Measurements from ENCODE around the gene TWF2. TPM values are rescaled to one million over a fixed set of nuclear protein-coding genes. Genes with fewer than 3 reads are reported as not detected.

Gene TWF2
- total RNA-seq, 8 experiments from 2014 or later, result 19.8 to 49.3 (median 30.3) TPM

DNA sequence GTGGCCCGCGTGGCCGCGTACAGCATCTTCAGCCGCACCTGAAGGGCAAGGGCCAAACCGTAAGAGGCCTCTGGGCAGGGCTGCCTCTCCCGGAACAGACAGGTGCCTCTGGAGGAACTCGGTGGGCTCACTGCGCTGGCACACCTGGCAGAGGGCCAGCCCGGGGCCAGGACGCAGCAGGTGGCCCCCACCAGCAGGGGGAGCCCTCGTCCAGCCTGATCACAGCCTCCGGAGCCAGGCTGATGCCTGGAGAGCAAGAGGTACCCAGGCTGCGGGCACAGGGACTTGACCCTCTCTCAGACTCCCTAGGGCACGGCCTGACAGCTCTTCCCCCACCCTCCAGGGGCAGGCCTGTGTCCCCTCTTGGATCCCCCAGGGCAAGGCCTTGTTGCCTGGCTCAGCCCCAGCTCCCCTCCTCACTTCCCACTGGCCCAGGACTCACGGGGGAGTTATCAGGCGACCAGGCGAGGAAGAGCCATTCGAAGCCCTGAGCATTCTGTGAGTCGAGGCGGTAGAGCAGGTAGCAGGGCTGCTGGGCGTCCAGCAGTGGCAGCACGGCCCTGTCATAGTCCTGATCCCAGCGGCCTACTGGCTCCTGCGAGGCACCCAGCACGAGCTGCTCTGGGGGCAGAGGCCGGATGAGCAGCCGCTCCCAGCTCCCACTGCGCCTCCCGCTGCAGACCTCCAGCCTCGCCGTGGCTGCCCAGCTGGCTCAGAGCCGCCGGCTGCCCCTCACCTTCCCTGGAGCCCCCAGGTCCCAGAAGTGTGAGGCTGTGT lies 7.3 kb downstream of the TWF2 start:
- WGBS, 10 experiments, result 62 to 100% (median 90%) methylated on average over 4 to 15 of the region's 34 CpGs; no CpG with 5 or more reads in 6 of the 10 experiments
- no peak overlapping the region for H3K4me3 ChIP-seq
- in situ Hi-C loops (cut with MboI; ENCODE audit: low pct_unique_long_range_greater_than_20kb in 2 of 9, low sequenced_read_pairs in 9 of 9, unreplicated experiment in 9 of 9), result no loop called here
- H3K4me1 ChIP-seq (replicated peaks in 1 of 2), result peaks cover 5 to 9% of the 10 kb centered on the region in 2 donors
- ATAC-seq (replicated peaks in 6 of 8), result peak in 7 of 8 experiments; percentile 27 to 84 (median 42)
- H3K27ac ChIP-seq, result no peak overlapping the region

DNA sequence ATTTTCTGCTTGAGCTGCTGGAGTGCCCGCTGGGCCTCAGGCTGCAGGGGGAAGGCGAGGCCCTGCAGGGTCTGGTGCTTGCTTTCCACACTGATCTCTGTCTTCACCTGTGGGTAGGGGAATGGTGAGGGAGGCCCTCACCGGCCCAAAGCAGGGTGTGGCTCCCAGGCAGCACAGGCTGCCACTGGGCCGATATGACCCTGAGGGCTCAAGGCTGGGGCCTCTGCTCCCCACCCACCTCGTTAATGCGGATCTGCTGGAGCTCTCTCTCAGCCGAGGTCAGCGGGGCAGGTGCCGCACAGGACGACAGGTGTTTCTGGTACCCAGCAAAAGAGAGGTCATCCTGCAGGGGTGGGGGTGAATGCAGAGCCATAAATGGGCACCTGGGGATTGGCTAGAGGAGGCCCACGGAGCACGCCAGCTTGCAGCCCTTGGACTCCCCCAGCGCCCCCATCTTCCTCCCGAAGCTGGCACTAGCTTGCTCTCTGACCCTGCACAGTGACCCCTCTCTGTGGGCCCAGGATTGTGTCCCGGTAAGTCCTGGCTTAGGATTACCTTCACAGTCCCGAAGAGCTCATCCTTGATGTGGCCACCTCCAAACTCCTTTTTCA lies 8.0 kb downstream of the TWF2 start:
- Histone ChIP-seq H3K4me3 (no peak overlapping the region), H3K27ac (no peak overlapping the region), H3K4me1 (replicated peaks in 1 of 2) (peaks cover 0 to 3% of the 10 kb centered on the region in 2 donors)
- no peak for ATAC-seq (replicated peaks in 6 of 8)
- in situ Hi-C loops (cut with MboI; ENCODE audit: low pct_unique_long_range_greater_than_20kb in 2 of 9, low sequenced_read_pairs in 9 of 9, unreplicated experiment in 9 of 9), result no loop called here
- WGBS, 10 experiments, result 62 to 100% (median 91%) methylated on average over 1 to 8 of the region's 16 CpGs; no CpG with 5 or more reads in 6 of the 10 experiments

DNA sequence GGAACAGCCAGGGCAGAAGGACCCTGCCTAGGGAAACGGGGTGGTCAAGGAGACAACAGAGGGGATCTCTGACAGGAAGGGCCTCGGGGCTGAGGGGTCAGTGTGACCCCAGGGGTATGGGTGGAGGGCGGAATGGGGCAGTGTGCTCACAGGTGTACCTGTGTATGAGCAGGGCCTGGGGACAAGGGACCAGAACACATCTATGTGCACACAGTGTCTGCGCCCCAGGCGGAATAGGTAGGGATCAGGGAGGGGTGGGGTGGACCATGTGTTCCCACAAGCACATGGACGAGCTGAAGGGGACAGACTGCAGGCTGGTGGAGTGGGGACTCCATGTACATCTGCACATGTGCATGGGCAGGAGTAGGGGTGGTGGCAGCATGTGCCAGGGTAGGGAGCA lies 8.5 kb downstream of the TWF2 start:
- in situ Hi-C loops (cut with MboI; ENCODE audit: low pct_unique_long_range_greater_than_20kb in 2 of 9, low sequenced_read_pairs in 9 of 9, unreplicated experiment in 9 of 9), result no loop called here
- WGBS, 10 experiments, result 100% methylated on average over 2 of the region's 6 CpGs; no CpG with 5 or more reads in 9 of the 10 experiments

DNA sequence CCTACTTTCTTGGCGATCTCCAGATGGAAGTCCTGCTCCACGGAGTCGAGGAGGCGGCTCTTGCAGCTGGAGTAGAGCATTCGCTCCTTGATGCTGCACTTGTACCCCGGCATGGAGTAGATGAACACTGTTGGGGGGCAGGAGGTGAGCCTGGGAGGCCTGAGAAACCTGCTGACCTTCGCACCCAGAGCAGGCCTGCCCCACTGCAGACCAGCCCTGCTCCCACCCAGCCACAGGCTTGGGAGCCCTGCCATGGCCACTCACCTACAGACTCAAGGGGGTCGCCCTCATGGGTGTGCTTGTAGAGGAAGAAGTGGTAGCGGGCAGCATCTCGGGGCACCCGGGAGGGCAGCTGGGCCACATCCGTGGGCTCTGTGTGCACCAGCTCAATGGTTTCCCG lies 9.3 kb downstream of the TWF2 start:
- no peak overlapping the region for H3K4me3 ChIP-seq
- H3K27ac ChIP-seq, result no peak overlapping the region
- in situ Hi-C loops (cut with MboI; ENCODE audit: low pct_unique_long_range_greater_than_20kb in 2 of 9, low sequenced_read_pairs in 9 of 9, unreplicated experiment in 9 of 9), result no loop called here
- H3K4me1 ChIP-seq (replicated peaks in 1 of 2), result peaks cover 0 to 3% of the 10 kb centered on the region in 2 donors
- 85 to 94% (median 91%) methylated on average over 2 to 4 of the region's 13 CpGs; no CpG with 5 or more reads in 6 of the 10 experiments for WGBS, 10 experiments
- no peak for ATAC-seq (replicated peaks in 6 of 8)

More for the DNA sequence above, 8.5 kb downstream of the TWF2 start:
- ATAC-seq (replicated peaks in 6 of 8), result no peak
- Histone ChIP-seq H3K27ac (no peak overlapping the region), H3K4me1 (replicated peaks in 1 of 2) (peaks cover 0 to 3% of the 10 kb centered on the region in 2 donors), H3K4me3 (no peak overlapping the region)

DNA sequence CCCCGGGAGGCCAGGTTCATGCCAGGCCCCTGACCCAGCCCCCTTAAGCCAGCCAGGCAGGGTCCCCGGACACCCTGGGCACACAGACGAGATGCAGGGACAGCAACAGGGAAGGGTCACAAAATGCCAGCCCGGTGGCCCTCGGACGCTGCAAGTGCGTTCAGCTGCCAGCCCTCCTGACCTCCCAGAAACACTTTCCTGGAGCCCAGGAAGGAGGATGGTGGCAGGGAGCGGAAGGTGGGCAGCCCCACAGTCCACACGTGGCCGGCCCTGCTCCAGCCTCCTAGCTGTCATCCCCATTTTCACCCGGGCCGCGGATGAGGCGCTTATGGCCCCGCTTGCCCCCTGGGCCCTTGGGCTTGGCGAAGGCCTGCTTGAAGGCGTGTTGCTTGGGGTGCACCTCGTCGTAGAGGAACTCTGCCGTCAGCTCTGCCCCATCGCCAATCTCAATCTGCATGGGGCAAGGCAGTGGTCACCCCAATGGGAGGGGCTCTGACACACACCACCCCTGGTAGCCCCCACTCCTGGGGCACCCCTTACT lies 10.1 kb downstream of the TWF2 start:
- WGBS, 10 experiments, result 87 to 93% methylated on average over 3 of the region's 21 CpGs; no CpG with 5 or more reads in 8 of the 10 experiments
- no peak overlapping the region for H3K4me3 ChIP-seq
- in situ Hi-C loops (cut with MboI; ENCODE audit: low pct_unique_long_range_greater_than_20kb in 2 of 9, low sequenced_read_pairs in 9 of 9, unreplicated experiment in 9 of 9), result no loop called here
- H3K4me1 ChIP-seq (replicated peaks in 1 of 2), result peaks cover 0 to 3% of the 10 kb centered on the region in 2 donors
- no peak for ATAC-seq (replicated peaks in 6 of 8)
- no peak overlapping the region for H3K27ac ChIP-seq

DNA sequence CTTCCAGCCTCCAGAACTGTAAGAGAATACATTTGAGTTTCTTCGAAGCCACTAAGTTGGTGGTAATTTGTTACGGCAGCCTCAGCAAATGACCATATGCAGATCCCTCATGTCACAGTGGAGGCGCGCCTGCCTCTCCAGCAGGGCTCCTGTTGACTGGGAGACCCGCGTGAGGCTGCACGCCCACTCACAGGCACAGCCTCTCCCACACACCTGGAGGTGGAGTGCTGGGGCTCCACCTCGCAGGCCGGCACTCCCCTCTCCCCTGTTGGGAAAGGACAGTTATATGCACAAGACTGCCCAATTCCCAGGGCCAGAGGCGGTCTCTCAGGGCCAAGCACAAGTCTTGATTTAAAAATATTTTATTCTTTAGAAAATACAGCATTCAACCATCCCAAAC lies 10.7 kb downstream of the TWF2 start:
- H3K4me1 ChIP-seq (replicated peaks in 1 of 2), result peaks cover 0 to 3% of the 10 kb centered on the region in 2 donors
- no peak overlapping the region for H3K4me3 ChIP-seq
- no peak overlapping the region for H3K27ac ChIP-seq
- WGBS, 10 experiments, result 70 to 100% (median 75%) methylated on average over 1 to 4 of the region's 10 CpGs; no CpG with 5 or more reads in 7 of the 10 experiments
- in situ Hi-C loops (cut with MboI; ENCODE audit: low pct_unique_long_range_greater_than_20kb in 2 of 9, low sequenced_read_pairs in 9 of 9, unreplicated experiment in 9 of 9), result no loop called here
- ATAC-seq (replicated peaks in 6 of 8), result no peak

DNA sequence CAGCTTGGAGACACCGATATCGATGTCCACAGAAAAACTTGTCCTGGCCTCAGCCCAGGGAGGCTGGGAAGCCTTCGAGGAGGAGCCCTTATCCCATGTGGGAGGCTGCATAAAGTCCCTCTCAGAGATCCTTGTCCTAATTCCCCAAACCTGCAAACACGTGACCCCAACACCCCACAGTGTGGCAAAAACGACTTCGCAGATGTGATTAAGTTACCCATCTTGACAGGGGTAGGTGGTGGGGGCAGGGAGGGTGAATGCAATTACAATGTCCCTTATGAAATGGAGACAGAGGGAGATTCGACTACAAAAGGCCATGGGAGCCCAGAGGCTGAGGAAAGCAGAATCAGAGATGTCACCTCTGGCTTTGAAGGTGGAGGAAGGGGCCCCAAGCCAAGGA lies 11.2 kb downstream of the TWF2 start:
- no peak overlapping the region for H3K4me3 ChIP-seq
- 40 to 70% (median 69%) methylated on average over 2 to 3 of the region's 7 CpGs; no CpG with 5 or more reads in 7 of the 10 experiments for WGBS, 10 experiments
- no peaks in the 10 kb centered on the region for H3K4me1 ChIP-seq (replicated peaks in 1 of 2)
- H3K27ac ChIP-seq, result no peak overlapping the region
- ATAC-seq (replicated peaks in 6 of 8), result no peak
- in situ Hi-C loops (cut with MboI; ENCODE audit: low pct_unique_long_range_greater_than_20kb in 2 of 9, low sequenced_read_pairs in 9 of 9, unreplicated experiment in 9 of 9), result no loop called here

DNA sequence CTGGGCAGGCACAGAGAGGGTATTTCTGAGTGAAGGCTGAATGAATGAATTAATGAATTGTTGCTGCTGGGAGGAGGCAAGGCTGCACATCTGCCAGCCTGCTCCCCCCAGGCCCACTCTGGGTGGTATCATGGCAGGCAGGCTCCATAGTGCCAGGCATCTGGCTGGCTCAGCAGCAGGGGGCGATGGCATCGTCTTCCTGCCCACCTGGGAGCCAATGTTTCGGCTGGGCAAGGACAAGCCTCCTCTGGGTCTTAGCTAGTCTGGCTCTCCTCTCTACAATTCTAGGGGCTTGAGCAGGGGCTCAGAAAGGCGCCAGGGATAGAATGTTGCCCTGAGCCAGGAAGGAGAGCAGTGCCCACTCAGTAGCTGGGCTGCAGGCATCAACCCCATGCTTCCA lies 11.8 kb downstream of the TWF2 start:
- 52 to 95% (median 80%) methylated on average over 3 of the region's 4 CpGs; no CpG with 5 or more reads in 7 of the 10 experiments for WGBS, 10 experiments
- in situ Hi-C loops (cut with MboI; ENCODE audit: low pct_unique_long_range_greater_than_20kb in 2 of 9, low sequenced_read_pairs in 9 of 9, unreplicated experiment in 9 of 9), result no loop called here
- no peaks in the 10 kb centered on the region for H3K4me1 ChIP-seq (replicated peaks in 1 of 2)
- no peak overlapping the region for H3K4me3 ChIP-seq
- H3K27ac ChIP-seq, result no peak overlapping the region
- ATAC-seq (replicated peaks in 6 of 8), result no peak

DNA sequence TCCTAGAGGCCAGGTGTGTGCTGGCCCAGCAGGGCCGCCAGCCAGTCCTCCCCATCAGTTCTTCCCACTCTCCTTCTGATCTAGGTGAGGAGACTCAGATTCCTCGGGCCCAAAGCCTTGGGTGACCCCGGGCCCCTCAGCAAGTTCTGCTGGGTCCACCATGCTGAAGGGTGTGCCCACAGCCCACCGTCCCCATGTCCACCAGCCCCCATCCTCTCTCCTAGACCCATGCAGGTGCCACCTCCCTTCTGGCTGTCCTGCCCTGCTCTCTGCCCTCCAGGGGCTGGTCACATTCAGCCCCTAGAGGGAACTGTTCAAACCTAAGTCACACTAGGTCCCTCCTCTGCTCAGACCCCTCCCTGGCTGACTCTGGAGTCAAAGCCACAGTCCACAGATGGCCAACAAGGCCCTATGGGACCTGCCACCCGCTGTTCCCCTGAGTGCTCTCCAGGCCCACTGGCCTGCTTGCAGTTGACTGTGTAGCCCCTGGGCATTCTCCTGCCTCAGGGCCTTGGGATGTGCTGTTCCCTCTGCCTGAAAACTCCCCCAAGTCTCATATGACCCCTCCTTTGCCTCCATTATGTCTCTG lies 12.6 kb downstream of the TWF2 start:
- peak in 1 of 8 experiments; percentile 15 for ATAC-seq (replicated peaks in 6 of 8)
- in situ Hi-C loops (cut with MboI; ENCODE audit: low pct_unique_long_range_greater_than_20kb in 2 of 9, low sequenced_read_pairs in 9 of 9, unreplicated experiment in 9 of 9), result no loop called here
- 67 to 100% (median 83%) methylated on average over 1 to 3 of the region's 5 CpGs; no CpG with 5 or more reads in 6 of the 10 experiments for WGBS, 10 experiments

DNA sequence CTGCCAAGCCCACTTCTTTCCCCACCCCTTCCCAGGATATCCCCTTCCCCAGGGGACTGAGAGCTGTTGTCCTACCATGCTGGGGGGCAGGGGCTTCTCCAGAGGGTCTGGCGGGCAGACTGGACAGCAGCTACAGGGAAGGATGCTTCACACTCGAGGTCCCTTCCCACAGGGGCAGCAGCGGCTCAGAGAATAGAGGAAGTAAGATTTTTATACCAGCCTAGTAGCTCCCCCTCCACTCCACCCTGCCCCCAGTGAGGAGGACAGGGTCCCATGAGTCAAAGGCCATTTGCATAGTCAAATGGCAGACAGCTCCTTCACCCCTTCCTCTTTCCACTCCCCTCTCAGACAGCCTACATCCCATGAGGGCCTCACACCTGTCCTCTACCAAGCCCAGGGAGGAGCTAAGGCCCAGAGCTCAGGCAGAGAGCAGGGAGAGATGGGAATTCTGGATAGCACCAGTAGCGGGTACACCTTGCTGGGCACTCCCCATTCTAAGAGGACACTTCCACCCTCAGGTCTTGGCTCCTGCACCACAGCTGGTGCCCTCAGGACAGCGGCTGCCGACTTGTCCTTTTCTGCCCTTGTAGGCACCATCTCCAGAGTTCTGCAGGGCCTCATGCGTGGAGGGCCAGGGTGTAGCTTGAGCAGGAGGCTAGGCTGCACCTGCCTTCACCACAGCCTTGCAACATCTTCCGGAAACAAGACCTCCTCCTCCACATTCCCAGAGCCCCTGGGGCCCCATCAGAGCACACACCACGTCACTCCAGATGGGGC lies 13.3 kb downstream of the TWF2 start, which contains the start of gene TLR9:
Gene TLR9 (minus strand): TSS at position 194 of the 777 bp plus-strand sequence. CDS start 116 bp downstream, at position 78.
- no peak within 1 kb of the TSS for H3K27ac ChIP-seq
- peak in 3 of 8 experiments; percentile 5 to 20 (median 8) for ATAC-seq (replicated peaks in 6 of 8)
- in situ Hi-C loops (cut with MboI; ENCODE audit: low pct_unique_long_range_greater_than_20kb in 2 of 9, low sequenced_read_pairs in 9 of 9, unreplicated experiment in 9 of 9), result no loop called here
- peaks cover 1% of the 10 kb centered on the region in 2 donors for H3K4me1 ChIP-seq (replicated peaks in 1 of 2)
- WGBS, 10 experiments, result 50 to 100% (median 79%) methylated on average over 1 to 6 of the region's 9 CpGs; no CpG with 5 or more reads in 5 of the 10 experiments
- no peak within 1 kb of the TSS for H3K4me3 ChIP-seq

More for the DNA sequence above, 12.6 kb downstream of the TWF2 start:
- H3K27ac ChIP-seq, result no peak overlapping the region
- no peak overlapping the region for H3K4me3 ChIP-seq
- no peaks in the 10 kb centered on the region for H3K4me1 ChIP-seq (replicated peaks in 1 of 2)

DNA sequence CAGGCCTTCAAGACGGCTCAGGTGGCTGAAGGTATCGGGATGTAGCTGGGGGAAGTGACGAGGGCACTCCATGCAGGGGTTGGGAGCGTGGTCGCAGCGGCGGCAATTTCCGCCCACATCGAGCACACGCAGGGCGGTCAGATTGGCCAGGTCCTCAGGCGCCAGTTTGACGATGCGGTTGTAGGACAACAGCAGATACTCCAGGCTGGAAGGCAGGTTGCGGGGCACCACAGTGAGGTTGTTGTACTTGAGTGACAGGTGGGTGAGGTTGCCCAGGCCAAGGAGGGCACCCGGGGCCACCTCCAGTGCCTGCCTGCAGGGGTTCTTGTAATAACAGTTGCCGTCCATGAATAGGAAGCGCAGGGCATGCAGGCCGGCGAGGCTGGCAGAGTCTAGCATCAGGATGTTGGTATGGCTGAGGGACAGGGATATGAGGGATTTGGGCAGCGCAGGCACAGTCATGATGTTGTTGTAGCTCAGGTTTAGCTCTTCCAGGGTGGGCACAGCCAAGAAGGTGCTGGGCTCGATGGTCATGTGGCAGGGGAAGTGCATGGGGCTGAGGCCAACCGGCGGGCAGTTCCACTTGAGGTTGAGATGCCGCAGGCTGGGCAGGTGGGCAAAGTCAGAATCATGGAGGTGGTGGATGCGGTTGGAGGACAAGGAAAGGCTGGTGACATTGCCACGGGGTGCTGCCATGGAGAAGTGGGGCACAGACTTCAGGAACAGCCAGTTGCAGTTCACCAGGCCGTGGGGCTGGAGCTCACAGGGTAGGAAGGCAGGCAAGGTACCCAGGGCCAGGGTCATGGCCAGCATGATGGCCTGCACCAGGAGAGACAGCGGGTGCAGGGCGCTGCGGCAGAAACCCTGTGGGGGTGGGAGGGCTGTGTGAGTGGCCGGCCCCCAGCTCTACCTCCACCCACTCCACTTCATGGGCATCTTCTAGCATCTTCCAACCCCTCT lies 15.2 kb downstream of the TWF2 start:
- Histone ChIP-seq H3K4me3 (no peak overlapping the region), H3K4me1 (replicated peaks in 1 of 2) (peaks cover 11 to 12% of the 10 kb centered on the region in 2 donors), H3K27ac (no peak overlapping the region)
- in situ Hi-C loops (cut with MboI; ENCODE audit: low pct_unique_long_range_greater_than_20kb in 2 of 9, low sequenced_read_pairs in 9 of 9, unreplicated experiment in 9 of 9), result loop anchor here in 2 of 9 experiments (25.0 kb wide), 1 partner anchor 114 kb away; no protein-coding TSS in a partner anchor
- 17 to 100% (median 80%) methylated on average over 1 to 14 of the region's 32 CpGs; no CpG with 5 or more reads in 3 of the 10 experiments for WGBS, 10 experiments
- ATAC-seq (replicated peaks in 6 of 8), result no peak

Data from motor neuron (in vitro differentiated cells).